ENCODE results near the gene HEMGN. TPM values are rescaled to one million over a fixed set of nuclear protein-coding genes. Genes with fewer than 3 reads are reported as not detected.
"Not testable (repeated sequence)": the region's sequence is repeated elsewhere in the genome, so short reads cannot be mapped to it uniquely, and the experiment has no call there.

The HEMGN gene
- polyA plus RNA-seq, 3 donors: 3.1 to 5.8 (median 3.5) TPM

GRCh38 chr9:97966493-97966892, 28.5 kb upstream of the HEMGN start:
- no peak for DNase-seq (ENCODE audit: low read depth in 3 of 3, low spot score in 2 of 3)

- DNase-seq (ENCODE audit: low read depth in 3 of 3, low spot score in 2 of 3): no peak
Observed at GRCh38 chr9:97964901-97965300, 26.9 kb upstream of the HEMGN start.

GRCh38 chr9:97963232-97963631, 25.3 kb upstream of the HEMGN start:
- no peak for DNase-seq (ENCODE audit: low read depth in 3 of 3, low spot score in 2 of 3)

- no peak for DNase-seq (ENCODE audit: low read depth in 3 of 3, low spot score in 2 of 3)
Observed at GRCh38 chr9:97962575-97962974, 24.6 kb upstream of the HEMGN start.

- no peak for DNase-seq (ENCODE audit: low read depth in 3 of 3, low spot score in 2 of 3)
Observed at GRCh38 chr9:97962136-97962535, 24.2 kb upstream of the HEMGN start.

- DNase-seq (ENCODE audit: low read depth in 3 of 3, low spot score in 2 of 3): no peak
Observed at GRCh38 chr9:97961361-97961760, 23.4 kb upstream of the HEMGN start.

- not testable (repeated sequence) for DNase-seq (ENCODE audit: low read depth in 3 of 3, low spot score in 2 of 3)
Observed at GRCh38 chr9:97960678-97961328, 22.8 kb upstream of the HEMGN start.

- no peak for DNase-seq (ENCODE audit: low read depth in 3 of 3, low spot score in 2 of 3)
Observed at GRCh38 chr9:97959585-97959984, 21.6 kb upstream of the HEMGN start.

- DNase-seq (ENCODE audit: low read depth in 3 of 3, low spot score in 2 of 3): no peak
Observed at GRCh38 chr9:97958812-97959511, 21.0 kb upstream of the HEMGN start.

GRCh38 chr9:97956331-97956730, 18.4 kb upstream of the HEMGN start:
- no peak for DNase-seq (ENCODE audit: low read depth in 3 of 3, low spot score in 2 of 3)

- peak in 1 of 3 donors; percentile 4 for DNase-seq (ENCODE audit: low read depth in 3 of 3, low spot score in 2 of 3)
Observed at GRCh38 chr9:97954550-97954989, 16.6 kb upstream of the HEMGN start.

GRCh38 chr9:97950873-97951272, 12.9 kb upstream of the HEMGN start:
- not testable (repeated sequence) for DNase-seq (ENCODE audit: low read depth in 3 of 3, low spot score in 2 of 3)

GRCh38 chr9:97947094-97947493, 9.1 kb upstream of the HEMGN start:
- not testable (repeated sequence) for DNase-seq (ENCODE audit: low read depth in 3 of 3, low spot score in 2 of 3)

- not testable (repeated sequence) for DNase-seq (ENCODE audit: low read depth in 3 of 3, low spot score in 2 of 3)
Observed at GRCh38 chr9:97945470-97945869, 7.5 kb upstream of the HEMGN start.

- no peak for DNase-seq (ENCODE audit: low read depth in 3 of 3, low spot score in 2 of 3)
Observed at GRCh38 chr9:97944612-97945011, 6.6 kb upstream of the HEMGN start.

GRCh38 chr9:97943308-97943855, 5.4 kb upstream of the HEMGN start:
- DNase-seq (ENCODE audit: low read depth in 3 of 3, low spot score in 2 of 3): no peak

GRCh38 chr9:97941323-97941722, 3.4 kb upstream of the HEMGN start:
- no peak for DNase-seq (ENCODE audit: low read depth in 3 of 3, low spot score in 2 of 3)

- DNase-seq (ENCODE audit: low read depth in 3 of 3, low spot score in 2 of 3): no peak
Observed at GRCh38 chr9:97940741-97941140, 2.8 kb upstream of the HEMGN start.

GRCh38 chr9:97940233-97940632, 2.3 kb upstream of the HEMGN start:
- DNase-seq (ENCODE audit: low read depth in 3 of 3, low spot score in 2 of 3): no peak

- no peak for DNase-seq (ENCODE audit: low read depth in 3 of 3, low spot score in 2 of 3)
Observed at GRCh38 chr9:97936998-97937397, 974 bp downstream of the HEMGN start.

- no peak for DNase-seq (ENCODE audit: low read depth in 3 of 3, low spot score in 2 of 3)
Observed at GRCh38 chr9:97935276-97935675, 2.7 kb downstream of the HEMGN start.
